ENCODE data around the gene MSMO1.

DNA sequence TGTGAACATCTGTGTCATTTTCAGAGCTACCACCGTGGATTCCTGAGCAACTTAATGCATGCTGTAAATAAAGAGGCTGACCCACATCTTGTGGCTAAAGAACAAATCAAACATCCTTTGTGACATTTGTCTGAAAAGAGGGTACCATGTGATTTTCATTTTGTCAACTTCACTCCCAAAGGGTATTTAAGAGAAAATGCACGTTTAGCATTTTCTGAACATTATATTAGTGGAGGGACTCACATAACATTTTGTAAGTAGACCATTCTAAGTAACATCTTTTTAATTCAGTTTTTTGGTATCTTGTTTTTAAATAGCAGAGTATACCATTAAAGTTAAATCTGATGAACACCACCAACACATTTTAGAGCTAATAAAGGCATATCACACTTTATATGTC lies 34.3 kb downstream of the MSMO1 start:
- TF ChIP-seq, protein P1, sequence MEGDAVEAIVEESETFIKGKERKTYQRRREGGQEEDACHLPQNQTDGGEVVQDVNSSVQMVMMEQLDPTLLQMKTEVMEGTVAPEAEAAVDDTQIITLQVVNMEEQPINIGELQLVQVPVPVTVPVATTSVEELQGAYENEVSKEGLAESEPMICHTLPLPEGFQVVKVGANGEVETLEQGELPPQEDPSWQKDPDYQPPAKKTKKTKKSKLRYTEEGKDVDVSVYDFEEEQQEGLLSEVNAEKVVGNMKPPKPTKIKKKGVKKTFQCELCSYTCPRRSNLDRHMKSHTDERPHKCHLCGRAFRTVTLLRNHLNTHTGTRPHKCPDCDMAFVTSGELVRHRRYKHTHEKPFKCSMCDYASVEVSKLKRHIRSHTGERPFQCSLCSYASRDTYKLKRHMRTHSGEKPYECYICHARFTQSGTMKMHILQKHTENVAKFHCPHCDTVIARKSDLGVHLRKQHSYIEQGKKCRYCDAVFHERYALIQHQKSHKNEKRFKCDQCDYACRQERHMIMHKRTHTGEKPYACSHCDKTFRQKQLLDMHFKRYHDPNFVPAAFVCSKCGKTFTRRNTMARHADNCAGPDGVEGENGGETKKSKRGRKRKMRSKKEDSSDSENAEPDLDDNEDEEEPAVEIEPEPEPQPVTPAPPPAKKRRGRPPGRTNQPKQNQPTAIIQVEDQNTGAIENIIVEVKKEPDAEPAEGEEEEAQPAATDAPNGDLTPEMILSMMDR (IDR thresholded peaks at IDR 0.05), result no peak
- no peak for TF ChIP-seq EZH2 (IDR thresholded peaks at IDR 0.05; ENCODE audit: borderline replicate concordance, insufficient read depth, low read depth, low read length, poor library complexity, severe bottlenecking)

Data from B cell (primary cell).